ENCODE results near the gene ALDH3A2. TPM values are rescaled to one million over a fixed set of nuclear protein-coding genes. Genes with fewer than 3 reads are reported as not detected.

The ALDH3A2 gene
- total RNA-seq, 4 donors from 2014 or later = 385 to 619 (median 435) TPM

DNA sequence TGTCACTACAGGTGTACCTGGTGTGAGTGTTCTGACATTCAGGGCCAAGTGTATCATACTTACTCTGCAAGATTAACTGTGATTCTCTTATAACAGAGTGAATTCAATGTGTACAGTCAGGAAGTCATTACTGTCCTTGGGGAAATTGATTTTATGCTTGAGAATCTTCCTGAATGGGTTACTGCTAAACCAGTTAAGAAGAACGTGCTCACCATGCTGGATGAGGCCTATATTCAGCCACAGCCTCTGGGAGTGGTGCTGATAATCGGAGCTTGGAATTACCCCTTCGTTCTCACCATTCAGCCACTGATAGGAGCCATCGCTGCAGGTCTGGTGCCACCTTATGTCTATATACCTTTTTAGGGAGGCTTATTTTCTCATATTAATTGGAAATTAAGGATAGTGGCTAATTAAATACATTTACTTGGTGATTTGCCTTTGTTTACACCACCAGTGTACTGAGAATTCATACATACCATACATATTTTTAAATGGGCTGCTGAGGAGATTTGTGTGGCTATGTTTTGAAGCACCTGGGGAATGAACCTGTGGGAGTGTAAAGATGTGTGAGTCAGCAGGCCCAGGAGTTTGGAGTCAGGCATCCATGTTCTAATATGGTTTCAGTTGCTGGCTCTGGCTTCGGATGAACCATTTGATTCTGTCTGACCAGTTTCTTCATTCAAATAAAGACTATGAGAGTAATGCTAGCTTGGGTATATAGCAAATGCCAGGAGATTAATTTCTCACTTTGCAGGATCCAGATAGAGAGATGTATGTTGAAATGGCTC, 3.1 kb downstream of the ALDH3A2 start:
- no peak overlapping the region for H3K4me3 ChIP-seq (ENCODE audit: low read depth, poor library complexity, severe bottlenecking)
- TF ChIP-seq, protein P1, sequence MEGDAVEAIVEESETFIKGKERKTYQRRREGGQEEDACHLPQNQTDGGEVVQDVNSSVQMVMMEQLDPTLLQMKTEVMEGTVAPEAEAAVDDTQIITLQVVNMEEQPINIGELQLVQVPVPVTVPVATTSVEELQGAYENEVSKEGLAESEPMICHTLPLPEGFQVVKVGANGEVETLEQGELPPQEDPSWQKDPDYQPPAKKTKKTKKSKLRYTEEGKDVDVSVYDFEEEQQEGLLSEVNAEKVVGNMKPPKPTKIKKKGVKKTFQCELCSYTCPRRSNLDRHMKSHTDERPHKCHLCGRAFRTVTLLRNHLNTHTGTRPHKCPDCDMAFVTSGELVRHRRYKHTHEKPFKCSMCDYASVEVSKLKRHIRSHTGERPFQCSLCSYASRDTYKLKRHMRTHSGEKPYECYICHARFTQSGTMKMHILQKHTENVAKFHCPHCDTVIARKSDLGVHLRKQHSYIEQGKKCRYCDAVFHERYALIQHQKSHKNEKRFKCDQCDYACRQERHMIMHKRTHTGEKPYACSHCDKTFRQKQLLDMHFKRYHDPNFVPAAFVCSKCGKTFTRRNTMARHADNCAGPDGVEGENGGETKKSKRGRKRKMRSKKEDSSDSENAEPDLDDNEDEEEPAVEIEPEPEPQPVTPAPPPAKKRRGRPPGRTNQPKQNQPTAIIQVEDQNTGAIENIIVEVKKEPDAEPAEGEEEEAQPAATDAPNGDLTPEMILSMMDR (IDR thresholded peaks at IDR 0.05) = no peak
- TF ChIP-seq POLR2A (IDR thresholded peaks at IDR 0.05) = no peak
- intact Hi-C loops (cut with DNase I; ENCODE audit: low total_unique reads) = no loop called here
- 50 to 51% methylated on average over 5 of the region's 5 CpGs for WGBS, 2 donors
- DNase-seq (ENCODE audit: low spot score in 2 of 2) = no peak

DNA sequence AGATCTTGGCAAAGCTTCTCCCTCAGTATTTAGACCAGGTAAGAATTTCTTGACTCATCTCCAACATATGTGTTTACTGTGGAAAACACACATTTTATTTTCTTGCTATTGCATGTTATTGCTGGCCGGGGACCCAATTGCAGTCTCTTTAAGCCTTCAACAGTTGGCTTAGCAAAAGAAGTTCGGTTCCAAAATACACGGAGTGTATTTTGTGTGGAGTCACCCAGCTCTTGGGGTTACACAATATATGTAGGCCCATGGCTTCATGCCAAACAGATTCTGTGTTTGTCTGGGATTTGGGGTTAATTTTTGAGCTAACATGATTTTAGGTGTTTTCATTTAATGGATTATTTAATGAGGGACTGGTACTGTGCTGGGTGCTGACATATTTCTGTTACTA, 4.0 kb downstream of the ALDH3A2 start:
- H3K4me3 ChIP-seq (ENCODE audit: low read depth, poor library complexity, severe bottlenecking) = no peak overlapping the region
- no peak for DNase-seq (ENCODE audit: low spot score in 2 of 2)
- 29 to 32% methylated on average over 3 of the region's 3 CpGs for WGBS, 2 donors
- TF ChIP-seq, protein P1 (IDR thresholded peaks at IDR 0.05) = no peak
- no peak for TF ChIP-seq POLR2A (IDR thresholded peaks at IDR 0.05)
- intact Hi-C loops (cut with DNase I; ENCODE audit: low total_unique reads) = no loop called here

DNA sequence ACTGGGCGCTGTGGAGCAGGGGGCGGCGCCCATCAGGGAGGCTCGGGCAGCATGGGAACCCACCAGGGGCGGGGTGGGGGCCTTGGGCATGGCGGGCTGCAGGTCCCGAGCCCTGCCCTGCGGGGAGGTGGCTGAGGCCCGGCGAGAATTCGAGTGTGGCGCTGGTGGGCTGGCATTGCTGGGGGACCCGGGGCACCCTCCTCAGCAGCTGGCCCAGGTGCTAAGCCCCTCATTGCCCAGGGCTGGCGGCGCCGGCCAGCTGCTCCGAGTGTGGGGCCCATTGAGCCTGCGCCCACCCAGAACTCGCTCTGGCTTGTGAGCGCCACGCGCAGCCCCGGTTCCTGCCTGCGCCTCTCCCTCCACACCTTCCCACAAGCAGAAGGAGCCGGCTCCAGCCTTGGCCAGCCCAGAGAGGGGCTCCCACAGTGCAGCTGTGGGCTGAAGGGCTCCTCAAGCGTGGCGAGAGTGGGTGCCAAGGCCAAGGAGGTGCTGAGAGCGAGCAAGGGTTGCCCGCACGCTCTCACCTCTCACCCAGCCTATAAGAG, 5.9 kb downstream of the ALDH3A2 start:
- TF ChIP-seq, protein P1 (IDR thresholded peaks at IDR 0.05) = no peak
- no peak for TF ChIP-seq POLR2A (IDR thresholded peaks at IDR 0.05)
- intact Hi-C loops (cut with DNase I; ENCODE audit: low total_unique reads) = no loop called here
- WGBS, 2 donors = 84 to 91% methylated on average over 22 to 29 of the region's 30 CpGs

DNA sequence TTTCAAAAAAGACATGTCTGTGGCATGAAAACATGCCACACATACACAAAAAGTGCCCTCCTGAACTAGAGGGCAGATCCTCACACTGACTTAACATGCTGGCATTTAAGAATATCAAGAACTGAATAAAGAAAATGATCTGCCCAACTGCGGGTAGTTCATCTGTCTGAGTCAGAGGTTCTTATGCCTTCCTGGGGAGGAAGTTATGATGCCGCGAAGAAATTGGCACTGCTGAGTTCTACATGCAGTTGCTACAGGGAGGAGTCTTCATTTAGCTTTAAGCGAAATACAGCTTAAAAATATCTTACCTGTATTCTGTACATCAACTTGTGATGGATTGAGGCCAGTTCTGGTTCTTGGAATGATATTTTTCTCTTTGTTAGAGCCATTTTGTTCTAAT, 6.3 kb downstream of the ALDH3A2 start:
- 64 to 65% methylated on average over 4 of the region's 4 CpGs for WGBS, 2 donors
- TF ChIP-seq, protein P1 (IDR thresholded peaks at IDR 0.05) = no peak
- no peak for TF ChIP-seq POLR2A (IDR thresholded peaks at IDR 0.05)
- intact Hi-C loops (cut with DNase I; ENCODE audit: low total_unique reads) = no loop called here
- H3K4me3 ChIP-seq (ENCODE audit: low read depth, poor library complexity, severe bottlenecking) = no peak overlapping the region
- no peak for DNase-seq (ENCODE audit: low spot score in 2 of 2)

More for the DNA sequence above, 5.9 kb downstream of the ALDH3A2 start:
- H3K4me3 ChIP-seq (ENCODE audit: low read depth, poor library complexity, severe bottlenecking) = no peak overlapping the region
- no peak for DNase-seq (ENCODE audit: low spot score in 2 of 2)

DNA sequence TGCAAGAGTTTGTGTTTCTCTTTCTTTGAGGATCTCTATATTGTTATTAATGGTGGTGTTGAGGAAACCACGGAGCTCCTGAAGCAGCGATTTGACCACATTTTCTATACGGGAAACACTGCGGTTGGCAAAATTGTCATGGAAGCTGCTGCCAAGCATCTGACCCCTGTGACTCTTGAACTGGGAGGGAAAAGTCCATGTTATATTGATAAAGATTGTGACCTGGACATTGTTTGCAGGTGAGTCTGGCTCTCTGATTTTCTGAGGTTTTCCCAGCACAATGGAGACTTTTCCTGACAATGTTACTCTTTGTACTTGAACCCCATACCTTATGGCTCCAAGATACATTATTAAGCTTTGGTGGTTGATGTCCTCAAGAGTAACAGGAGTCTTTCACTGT, 7.8 kb downstream of the ALDH3A2 start:
- DNase-seq (ENCODE audit: low spot score in 2 of 2) = no peak
- TF ChIP-seq, protein P1 (IDR thresholded peaks at IDR 0.05) = no peak
- no peak for TF ChIP-seq POLR2A (IDR thresholded peaks at IDR 0.05)
- H3K4me3 ChIP-seq (ENCODE audit: low read depth, poor library complexity, severe bottlenecking) = no peak overlapping the region
- intact Hi-C loops (cut with DNase I; ENCODE audit: low total_unique reads) = no loop called here
- WGBS, 2 donors = 76 to 84% methylated on average over 4 of the region's 4 CpGs

Measured in lower leg skin (tissue), 4 donors.